ENCODE data around the gene ST7L. TPM values are rescaled to one million over a fixed set of nuclear protein-coding genes. Genes with fewer than 3 reads are reported as not detected.

ST7L gene
- total and polyA plus RNA-seq, 7 donors, result 9.0 to 13.7 (median 12.1) TPM

DNA sequence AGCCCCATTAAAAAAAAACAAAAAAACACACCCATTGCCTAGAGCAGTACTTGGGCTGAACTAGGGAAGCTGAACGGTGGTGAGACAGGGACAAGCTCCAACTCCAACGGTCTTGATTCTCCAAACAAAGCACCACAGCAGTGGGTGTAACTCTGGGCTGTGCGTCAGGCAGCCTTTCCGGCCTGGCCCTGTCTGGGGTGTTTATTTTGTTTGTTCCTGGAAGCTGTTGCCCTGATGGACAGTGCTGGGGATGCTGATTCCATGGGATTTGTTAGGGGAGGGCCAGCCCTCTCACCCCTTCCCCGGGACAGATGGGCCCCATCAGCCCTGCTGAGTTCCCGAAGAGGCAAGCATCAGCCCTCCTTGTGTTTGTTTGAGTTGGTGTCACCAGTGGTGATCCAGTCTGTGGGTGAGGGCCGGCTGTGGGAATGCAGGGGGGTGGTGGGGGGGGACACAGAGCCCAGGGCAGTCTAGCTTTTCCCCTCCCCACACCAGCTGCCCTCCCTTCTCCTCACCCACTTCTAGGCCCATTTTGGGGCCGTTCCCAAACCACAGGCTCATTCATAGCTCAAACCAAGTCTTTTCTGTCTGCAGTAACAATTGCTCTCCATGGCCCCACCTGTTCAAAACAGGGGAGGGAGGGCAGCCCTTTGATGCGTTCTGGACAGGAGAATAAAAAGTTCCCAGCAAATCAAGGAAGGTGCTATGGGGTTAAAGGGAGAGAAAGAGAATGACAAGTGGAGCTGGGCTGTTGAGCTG, 105.7 kb downstream of the ST7L start:
- no peak for ATAC-seq
- WGBS, 3 donors, result 46 to 51% (median 49%) methylated on average over 9 of the region's 9 CpGs
- H3K27me3 ChIP-seq (ENCODE audit: insufficient read depth in 3 of 3, low read length in 2 of 3), result peaks cover 0 to 29% (median 4%) of the 10 kb centered on the region in 3 donors

GRCh38 chr1:112511897-112512296, 107.0 kb downstream of the ST7L start:
- H3K27me3 ChIP-seq (ENCODE audit: insufficient read depth in 3 of 3, low read length in 2 of 3), result peaks cover 0 to 43% (median 12%) of the 10 kb centered on the region in 3 donors
- H3K4me1 ChIP-seq, result peaks cover 12% of the 10 kb centered on the region
- 45 to 51% (median 46%) methylated on average over 2 of the region's 2 CpGs for WGBS, 3 donors
- no peak for DNase-seq
- no peaks in the 10 kb centered on the region for H3K9me3 ChIP-seq
- no peak for ATAC-seq
- no peaks in the 10 kb centered on the region for H3K36me3 ChIP-seq (ENCODE audit: insufficient read depth in 1 of 2, low read depth in 1 of 2)
- TF ChIP-seq, protein P1, sequence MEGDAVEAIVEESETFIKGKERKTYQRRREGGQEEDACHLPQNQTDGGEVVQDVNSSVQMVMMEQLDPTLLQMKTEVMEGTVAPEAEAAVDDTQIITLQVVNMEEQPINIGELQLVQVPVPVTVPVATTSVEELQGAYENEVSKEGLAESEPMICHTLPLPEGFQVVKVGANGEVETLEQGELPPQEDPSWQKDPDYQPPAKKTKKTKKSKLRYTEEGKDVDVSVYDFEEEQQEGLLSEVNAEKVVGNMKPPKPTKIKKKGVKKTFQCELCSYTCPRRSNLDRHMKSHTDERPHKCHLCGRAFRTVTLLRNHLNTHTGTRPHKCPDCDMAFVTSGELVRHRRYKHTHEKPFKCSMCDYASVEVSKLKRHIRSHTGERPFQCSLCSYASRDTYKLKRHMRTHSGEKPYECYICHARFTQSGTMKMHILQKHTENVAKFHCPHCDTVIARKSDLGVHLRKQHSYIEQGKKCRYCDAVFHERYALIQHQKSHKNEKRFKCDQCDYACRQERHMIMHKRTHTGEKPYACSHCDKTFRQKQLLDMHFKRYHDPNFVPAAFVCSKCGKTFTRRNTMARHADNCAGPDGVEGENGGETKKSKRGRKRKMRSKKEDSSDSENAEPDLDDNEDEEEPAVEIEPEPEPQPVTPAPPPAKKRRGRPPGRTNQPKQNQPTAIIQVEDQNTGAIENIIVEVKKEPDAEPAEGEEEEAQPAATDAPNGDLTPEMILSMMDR (IDR thresholded peaks at IDR 0.05), result no peak
- no peak overlapping the region for H3K27ac ChIP-seq
- H3K4me3 ChIP-seq, result no peak overlapping the region
- intact Hi-C loops (cut with DNase I), result no loop called here

More for the DNA sequence above, 105.7 kb downstream of the ST7L start:
- TF ChIP-seq, protein P1 (IDR thresholded peaks at IDR 0.05), result no peak
- Histone ChIP-seq H3K27ac (no peak overlapping the region), H3K36me3 (ENCODE audit: insufficient read depth in 1 of 2, low read depth in 1 of 2) (peaks cover 0 to 5% of the 10 kb centered on the region in 2 donors), H3K4me1 (peaks cover 5% of the 10 kb centered on the region), H3K4me3 (no peak overlapping the region), H3K9me3 (no peaks in the 10 kb centered on the region)
- DNase-seq, result no peak
- intact Hi-C loops (cut with DNase I), result no loop called here

DNA sequence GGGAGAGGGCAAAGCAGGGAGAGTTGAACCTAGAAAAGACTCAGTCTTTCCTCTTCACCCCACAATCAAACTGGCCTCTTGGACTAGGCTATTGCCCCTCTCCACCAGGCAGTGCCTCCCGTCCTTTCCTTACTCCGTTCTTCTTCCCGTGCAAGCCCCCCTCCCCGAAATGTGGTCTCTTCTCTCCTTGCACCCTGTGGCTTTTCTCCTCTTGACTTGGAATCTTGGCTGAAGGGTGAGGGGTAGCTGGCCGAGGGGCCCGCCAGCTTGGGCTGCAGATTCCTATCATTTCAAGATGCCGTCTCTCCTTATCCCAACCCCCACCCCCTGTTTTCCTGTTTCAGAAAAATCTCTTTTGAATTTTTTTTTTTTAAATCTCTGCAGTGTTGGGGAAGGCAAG, 108.6 kb downstream of the ST7L start:
- H3K36me3 ChIP-seq (ENCODE audit: insufficient read depth in 1 of 2, low read depth in 1 of 2), result no peaks in the 10 kb centered on the region
- H3K27me3 ChIP-seq (ENCODE audit: insufficient read depth in 3 of 3, low read length in 2 of 3), result peaks cover 0 to 52% (median 17%) of the 10 kb centered on the region in 3 donors
- 70 to 77% (median 76%) methylated on average over 7 of the region's 7 CpGs for WGBS, 3 donors
- peaks cover 12% of the 10 kb centered on the region for H3K4me1 ChIP-seq
- H3K27ac ChIP-seq, result no peak overlapping the region
- TF ChIP-seq, protein P1 (IDR thresholded peaks at IDR 0.05), result no peak
- no peaks in the 10 kb centered on the region for H3K9me3 ChIP-seq
- DNase-seq (no peak), ATAC-seq (no peak)
- intact Hi-C loops (cut with DNase I), result no loop called here
- no peak overlapping the region for H3K4me3 ChIP-seq

DNA sequence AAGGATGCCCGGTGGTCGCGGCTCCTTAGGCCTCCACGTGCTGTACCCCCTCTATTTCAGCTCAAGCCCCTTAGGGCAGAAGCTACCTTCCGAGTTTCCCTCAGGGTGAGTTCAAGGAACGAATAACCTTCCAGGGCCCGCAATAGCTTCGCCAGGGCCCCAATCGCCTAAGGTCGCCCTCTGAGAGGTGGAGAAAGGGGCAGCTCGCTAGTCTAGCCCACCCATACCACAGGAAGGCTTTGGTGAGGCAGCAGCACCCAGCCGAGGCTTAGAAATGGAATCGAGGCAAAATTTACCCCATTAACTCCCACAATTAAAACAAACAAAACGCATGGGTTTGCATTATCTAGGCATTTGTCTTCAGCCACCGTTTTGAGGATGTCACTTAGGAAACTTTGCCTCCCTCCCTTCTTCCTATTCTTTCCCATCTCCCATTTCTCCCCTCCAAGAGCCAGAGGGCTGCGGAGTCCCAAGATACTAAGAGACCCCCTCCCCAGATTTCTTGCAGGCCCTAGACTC, 109.2 kb downstream of the ST7L start:
- no peak overlapping the region for H3K4me3 ChIP-seq
- no peaks in the 10 kb centered on the region for H3K36me3 ChIP-seq (ENCODE audit: insufficient read depth in 1 of 2, low read depth in 1 of 2)
- no peak overlapping the region for H3K27ac ChIP-seq
- no peaks in the 10 kb centered on the region for H3K9me3 ChIP-seq
- 54 to 61% (median 58%) methylated on average over 16 of the region's 16 CpGs for WGBS, 3 donors
- intact Hi-C loops (cut with DNase I), result no loop called here
- ATAC-seq, result no peak
- H3K4me1 ChIP-seq, result peaks cover 12% of the 10 kb centered on the region
- TF ChIP-seq, protein P1 (IDR thresholded peaks at IDR 0.05), result no peak
- peaks cover 0 to 58% (median 17%) of the 10 kb centered on the region in 3 donors for H3K27me3 ChIP-seq (ENCODE audit: insufficient read depth in 3 of 3, low read length in 2 of 3)
- no peak for DNase-seq
